Esophagus muscularis mucosa (tissue), 4 donors: ENCODE results near the gene PSMB7. TPM values are rescaled to one million over a fixed set of nuclear protein-coding genes. Genes with fewer than 3 reads are reported as not detected.

Experiments
- DNase-seq: peaks from one replicate; pipeline ENCODE4 v3.0.0-alpha.2; 2017; ENCODE audit errors: extremely low spot score
- H3K27ac ChIP-seq, 4 donors: fragments of 200-600 bp; sonication (generic); replicated peaks in 1 of 4; 1 replicate in 3 of 4; 2 replicates in 1 of 4; pipeline ENCODE4 v1.5.1; 2016 to 2019; ENCODE audit warnings: mild to moderate bottlenecking in 1 of 4
- H3K27me3 ChIP-seq, 4 donors: fragments of 200-600 bp; sonication (generic); one replicate each; pipeline versions ENCODE4 v1.5.1 to v1.6.0; 2016 to 2019
- H3K36me3 ChIP-seq, 4 donors: fragments of 200-600 bp; sonication (generic); one replicate each; pipeline ENCODE4 v1.5.1; 2016 to 2019
- H3K4me1 ChIP-seq, 4 donors: fragments of 200-600 bp; sonication (generic); one replicate each; pipeline ENCODE4 v1.5.1; 2016 to 2019
- H3K4me3 ChIP-seq, 4 donors: fragments of 200-600 bp; sonication (generic); 1 replicate in 2 of 4; 2 replicates in 2 of 4; pipeline ENCODE4 v1.5.1; 2016 to 2019; ENCODE audit warnings: mild to moderate bottlenecking in 4 of 4, moderate library complexity in 1 of 4
- H3K9me3 ChIP-seq, 4 donors: fragments of 200-600 bp; sonication (generic); 1 replicate in 3 of 4; 2 replicates in 1 of 4; pipeline ENCODE4 v1.5.1; 2016 to 2019
- CTCF ChIP-seq, 3 experiments: fragments of 200-600 bp in 2 of 3; fragments of 450-650 bp in 1 of 3; sonication (generic) in 2 of 3; IDR thresholded peaks; one replicate each; pipeline ENCODE4 v1.5.1; 2017 to 2019; ENCODE audit warnings: antibody characterized with exemption in 3 of 3, mild to moderate bottlenecking in 2 of 3, moderate library complexity in 1 of 3
- EP300 ChIP-seq: sonication (generic); formaldehyde crosslinking; IDR thresholded peaks from one replicate; pipeline ENCODE4 v1.6.1; 2017; ENCODE audit warnings: antibody characterized with exemption
- POLR2A ChIP-seq: fragments of 450-650 bp; IDR thresholded peaks from one replicate; pipeline ENCODE4 v1.6.1; 2017; ENCODE audit warnings: antibody characterized with exemption, moderate library complexity, mild to moderate bottlenecking, low read depth
- POLR2AphosphoS5 ChIP-seq, 2 donors: sonication (generic); formaldehyde crosslinking; IDR thresholded peaks; one replicate each; pipeline ENCODE4 v1.6.1; 2017; ENCODE audit warnings: antibody characterized with exemption in 2 of 2
- WGBS: methylation state at CpG from one replicate; pipeline ENCODE4 v1.1.5; 2018; 5-methylcytosine and 5-hydroxymethylcytosine counted together
- intact Hi-C: fragments of 100-400 bp; cut with DNase I; formaldehyde crosslinking; loops from one replicate; pipeline ENCODE4 v1.15.1; 2023
- total RNA-seq, 4 donors: library from RNA; depleted of rRNA; stranded (reverse); fragments of >200 nt; gene quantifications; one replicate each; pipeline versions ENCODE4 v1.1.0 to v1.2.1, GENCODE V29; 2016

PSMB7 gene
- total RNA-seq, 4 donors from 2014 or later = 105 to 124 (median 113) TPM

DNA sequence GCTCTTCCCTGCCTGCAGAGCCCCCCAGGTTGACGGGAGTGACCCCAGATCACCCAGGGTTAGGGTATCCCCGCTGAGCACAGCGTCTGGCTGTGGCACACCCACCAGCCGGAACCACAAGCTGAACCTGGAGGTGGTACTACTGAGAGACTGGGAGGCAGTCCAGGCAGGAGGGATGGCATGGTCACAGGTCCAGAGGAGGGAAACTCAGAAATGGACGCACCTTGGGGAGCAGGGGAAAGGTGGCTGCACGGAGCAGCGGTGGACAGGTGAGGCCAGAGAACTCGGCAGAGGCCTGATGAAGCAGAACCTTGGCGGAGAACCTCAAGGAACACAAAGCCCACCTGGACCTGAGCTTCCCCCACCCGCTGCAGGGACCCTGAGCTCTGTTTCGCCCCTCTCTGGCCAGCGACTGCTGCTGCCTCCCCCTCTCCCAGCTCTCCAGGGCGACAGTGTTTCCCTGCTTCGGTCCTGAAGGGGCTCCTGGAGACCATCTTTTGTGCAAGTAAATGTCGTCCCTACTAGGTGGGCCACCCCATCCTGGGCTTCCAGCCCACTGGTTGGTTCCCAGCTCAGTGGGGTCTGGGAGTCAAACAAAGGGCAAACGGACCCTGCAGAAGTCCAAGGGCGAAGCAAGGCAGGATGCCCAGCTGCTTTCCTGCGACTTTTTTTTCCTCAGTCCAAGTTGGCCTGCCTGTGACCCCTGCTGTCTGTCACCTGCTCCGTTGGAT lies 35.9 kb upstream of the PSMB7 start:
- intact Hi-C loops = no loop called here
- Histone ChIP-seq H3K27me3 (peaks cover 0 to 84% (median 36%) of the 10 kb centered on the region in 4 donors), H3K4me1 (peaks cover 6 to 24% (median 20%) of the 10 kb centered on the region in 4 donors), H3K27ac (no peak overlapping the region), H3K9me3 (no peaks in the 10 kb centered on the region), H3K4me3 (no peak overlapping the region), H3K36me3 (no peaks in the 10 kb centered on the region)
- TF ChIP-seq POLR2AphosphoS5 (IDR thresholded peaks at IDR 0.05) = no peak
- DNase-seq = no peak
- 53% methylated on average over 14 of the region's 19 CpGs for WGBS

GRCh38 chr9:124450241-124450924 lies 35.1 kb upstream of the PSMB7 start, which contains the start of gene ADGRD2:
Gene ADGRD2, plus strand, starts transcription at chr9:124450451. Its CDS starts 1,216 bp downstream, at chr9:124451667.
- intact Hi-C loops = no loop called here
- Histone ChIP-seq H3K4me1 (peaks cover 6 to 24% (median 20%) of the 10 kb centered on the region in 4 donors), H3K36me3 (no peaks in the 10 kb centered on the region), H3K9me3 (no peaks in the 10 kb centered on the region), H3K27ac (no peak within 1 kb of the TSS), H3K27me3 (peaks cover 0 to 91% (median 36%) of the 10 kb centered on the region in 4 donors), H3K4me3 (peak within 1 kb of the TSS in 2 of 4 donors; percentile 18 to 23)
- WGBS = under 1% methylated on average over 13 of the region's 41 CpGs
- TF ChIP-seq POLR2A (no peak), EP300 (no peak), POLR2AphosphoS5 (IDR thresholded peaks at IDR 0.05) (no peak), CTCF (IDR thresholded peaks at IDR 0.05) (no peak)
- no peak for DNase-seq

- H3K4me1 ChIP-seq = peaks cover 6 to 24% (median 20%) of the 10 kb centered on the region in 4 donors
- intact Hi-C loops = no loop called here
- WGBS = 90% methylated on average over 9 of the region's 13 CpGs
- no peak overlapping the region for H3K27ac ChIP-seq
- no peak for TF ChIP-seq CTCF (IDR thresholded peaks at IDR 0.05)
- H3K36me3 ChIP-seq = no peaks in the 10 kb centered on the region
- peaks cover 0 to 89% (median 36%) of the 10 kb centered on the region in 4 donors for H3K27me3 ChIP-seq
- H3K4me3 ChIP-seq = peak overlapping the region in 1 of 4 donors; percentile 23
- no peaks in the 10 kb centered on the region for H3K9me3 ChIP-seq
- DNase-seq = no peak
These were observed 34.3 kb upstream of the PSMB7 start for GRCh38 chr9:124449381-124450151.

- H3K27ac ChIP-seq = no peak overlapping the region
- no peaks in the 10 kb centered on the region for H3K36me3 ChIP-seq
- TF ChIP-seq POLR2A = no peak
- no peak for TF ChIP-seq CTCF (IDR thresholded peaks at IDR 0.05)
- no peak for TF ChIP-seq POLR2AphosphoS5 (IDR thresholded peaks at IDR 0.05)
- no peak for TF ChIP-seq EP300
- peaks cover 0 to 73% (median 27%) of the 10 kb centered on the region in 4 donors for H3K27me3 ChIP-seq
- no peak for DNase-seq
- intact Hi-C loops = no loop called here
- 77% methylated on average over 4 of the region's 7 CpGs for WGBS
- no peaks in the 10 kb centered on the region for H3K9me3 ChIP-seq
- H3K4me1 ChIP-seq = peaks cover 6 to 16% (median 14%) of the 10 kb centered on the region in 4 donors
- no peak overlapping the region for H3K4me3 ChIP-seq
These were observed 32.8 kb upstream of the PSMB7 start for GRCh38 chr9:124448019-124448418.

DNA sequence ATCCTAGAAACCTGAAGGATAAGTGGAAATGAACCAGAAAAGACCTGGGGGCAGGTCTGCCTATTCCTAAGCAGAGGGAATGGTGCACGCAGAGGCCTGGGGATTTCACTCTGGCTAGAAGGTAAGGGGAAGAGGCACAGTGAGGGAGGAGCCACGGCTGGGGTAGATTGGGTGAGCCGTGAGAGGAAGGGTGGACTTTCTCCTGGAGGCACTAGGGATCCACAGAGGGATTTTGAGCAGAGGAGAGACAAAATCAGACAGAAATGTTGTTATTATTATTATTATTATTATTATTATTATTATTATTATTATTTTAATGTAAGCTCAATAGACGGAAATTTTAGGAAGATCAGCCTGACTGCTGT lies 32.0 kb upstream of the PSMB7 start:
- Histone ChIP-seq H3K9me3 (peaks cover 0 to 5% (median 1%) of the 10 kb centered on the region in 4 donors), H3K27ac (no peak overlapping the region), H3K36me3 (no peaks in the 10 kb centered on the region), H3K27me3 (peaks cover 0 to 66% (median 22%) of the 10 kb centered on the region in 4 donors), H3K4me1 (peaks cover 6 to 12% (median 10%) of the 10 kb centered on the region in 4 donors), H3K4me3 (no peak overlapping the region)
- 62% methylated on average over 4 of the region's 4 CpGs for WGBS
- no peak for TF ChIP-seq POLR2AphosphoS5 (IDR thresholded peaks at IDR 0.05)
- TF ChIP-seq POLR2A = no peak
- TF ChIP-seq EP300 = no peak
- no peak for TF ChIP-seq CTCF (IDR thresholded peaks at IDR 0.05)
- DNase-seq = no peak
- intact Hi-C loops = no loop called here
